GM12892 (cell line): ENCODE data around the gene FGGY.

Source experiments
- POLR2A ChIP-seq: IDR thresholded peaks from 2 replicates; pipeline ENCODE4 v1.6.1; 2011; ENCODE audit warnings: low read depth, low read length, control low read depth
- POLR2AphosphoS5 ChIP-seq: IDR thresholded peaks from 2 replicates; pipeline ENCODE4 v1.6.1; 2011; ENCODE audit warnings: low read depth, low read length, control low read depth

DNA sequence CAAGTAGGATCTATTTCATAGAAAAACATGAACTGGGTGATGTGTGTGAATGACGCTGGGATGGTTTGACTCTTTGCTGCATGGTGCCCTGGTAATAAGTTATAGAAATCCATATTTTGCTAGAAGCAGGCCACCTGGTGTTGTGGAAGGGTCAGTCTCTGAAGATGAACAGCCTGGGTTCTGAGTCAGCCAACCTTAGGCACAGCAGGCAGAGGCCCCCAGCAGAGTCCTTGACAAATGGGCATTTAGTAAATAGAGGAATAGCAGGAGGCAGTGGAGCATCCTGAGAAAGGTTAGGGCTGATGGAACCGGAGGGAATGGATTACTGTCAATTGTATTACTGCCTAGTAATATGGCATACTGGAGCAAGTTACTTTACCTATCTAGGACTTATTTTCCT, 20.9 kb downstream of the FGGY start:
- TF ChIP-seq POLR2A (no peak), POLR2AphosphoS5 (no peak)
